ENCODE results near the gene UBE2O.

UBE2O gene

DNA sequence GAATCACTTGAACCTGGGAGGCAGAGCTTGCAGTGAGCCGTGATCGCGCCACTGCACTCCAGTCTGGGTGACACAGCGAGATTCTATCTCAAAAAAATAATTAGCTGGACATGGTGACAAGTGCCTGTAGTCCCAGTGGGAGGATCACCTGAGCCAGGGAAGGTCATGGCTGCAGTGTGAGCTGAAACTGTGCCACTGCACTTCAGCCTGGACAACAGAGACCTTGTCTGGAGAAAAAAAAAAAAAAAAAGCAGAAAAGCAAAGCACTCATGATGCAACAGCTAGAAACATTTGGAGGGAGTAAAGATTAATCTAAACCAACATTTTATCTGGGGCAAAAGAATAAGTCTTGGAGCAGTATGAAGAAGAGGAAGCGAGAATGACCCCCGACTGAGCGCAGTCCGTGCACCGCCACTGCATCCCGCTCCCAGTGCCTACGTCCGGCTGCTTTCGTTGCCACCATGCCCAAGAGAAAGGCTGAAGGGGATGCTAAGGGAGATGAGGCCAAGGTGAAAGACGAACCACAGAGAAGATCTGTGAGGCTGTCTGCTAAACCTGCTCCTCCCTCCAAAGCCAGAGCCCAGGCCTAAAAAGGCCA is 107.5 kb downstream of the UBE2O start:
- DNase-seq (ENCODE audit: low spot score) = no peak

DNA sequence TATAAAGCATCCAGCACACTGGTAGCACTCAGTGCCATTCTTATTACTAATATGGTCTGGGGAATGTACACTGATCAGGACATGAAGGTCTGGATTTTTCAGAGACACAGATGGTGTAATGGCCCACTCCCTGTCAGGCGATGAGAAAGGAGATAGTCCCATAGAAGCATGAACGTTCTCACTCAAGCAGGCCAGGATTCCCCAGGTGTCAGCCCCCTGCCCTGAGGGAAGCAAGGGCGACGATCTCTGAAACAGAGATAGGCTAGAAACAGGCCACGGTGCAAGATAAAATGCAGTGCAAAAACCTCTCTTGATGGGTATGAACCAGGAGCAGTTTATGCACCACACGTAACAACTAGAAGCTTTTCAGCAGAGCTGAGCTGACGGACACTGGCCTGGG is 109.8 kb downstream of the UBE2O start:
- no peak for DNase-seq (ENCODE audit: low spot score)

DNA sequence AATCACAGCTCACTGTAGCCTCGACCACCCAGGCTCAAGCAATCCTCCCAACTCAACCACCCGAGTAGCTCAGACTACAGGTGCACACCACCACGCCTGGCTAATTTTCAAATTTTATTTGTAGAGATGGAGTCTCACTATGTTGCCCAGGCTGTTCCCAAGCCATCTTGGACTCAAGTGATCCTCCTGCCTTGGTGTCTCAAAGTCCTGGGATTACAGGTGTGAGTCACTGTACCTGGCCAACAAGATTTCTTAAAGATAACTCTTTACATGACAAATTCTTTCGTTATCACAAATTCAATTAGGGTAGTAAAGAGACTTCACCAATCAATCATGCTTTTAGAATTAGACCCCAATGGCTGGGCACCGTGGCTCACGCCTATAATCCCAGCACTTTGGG is 111.7 kb downstream of the UBE2O start:
- no peak for DNase-seq (ENCODE audit: low spot score)
